K562 (cell line): ENCODE measurements around the gene SLC9C2. TPM values are rescaled to one million over a fixed set of nuclear protein-coding genes. Genes with fewer than 3 reads are reported as not detected.

ENCODE experiments used
- BDP1 ChIP-seq: IDR thresholded peaks from 3 replicates; pipeline ENCODE4 v1.6.1; 2011; ENCODE audit not compliant: insufficient read length, insufficient read depth
- BHLHE40 ChIP-seq: IDR thresholded peaks from 2 replicates; pipeline ENCODE4 v1.6.1; 2011; ENCODE audit warnings: low read length, improper control_type of control experiment
- C11orf30 ChIP-seq: fragments of 450-650 bp; IDR thresholded peaks from 2 replicates; pipeline ENCODE4 v1.6.1; 2016; ENCODE audit warnings: low read depth, mild to moderate bottlenecking
- CCAR2 ChIP-seq: fragments of 200-400 bp; formaldehyde crosslinking; IDR thresholded peaks from 2 replicates; pipeline ENCODE4 v1.6.1; 2017; ENCODE audit warnings: mild to moderate bottlenecking, low read depth, low read length
- CTCFL ChIP-seq: IDR thresholded peaks from 2 replicates; pipeline ENCODE4 v1.6.1; 2011; ENCODE audit warnings: borderline replicate concordance, low read depth, mild to moderate bottlenecking, moderate library complexity, low read length; ENCODE audit not compliant: insufficient read depth, poor library complexity, severe bottlenecking
- ETS1 ChIP-seq: conservative IDR thresholded peaks from 2 replicates; pipeline ENCODE4 v1.6.1; 2011; ENCODE audit warnings: low read depth, mild to moderate bottlenecking, low read length; ENCODE audit not compliant: control insufficient read depth
- FUS ChIP-seq: fragments of 200-400 bp; formaldehyde crosslinking; optimal IDR thresholded peaks from 2 replicates; pipeline ENCODE3; 2017; ENCODE audit warnings: low read depth, low read length
- GABPA ChIP-seq: fragments of 200-800 bp; sonication (Bioruptor generic); conservative IDR thresholded peaks from 2 replicates; pipeline ENCODE4 v1.6.1; 2016; ENCODE audit warnings: low read depth, missing genetic modification characterization, missing compliant biosample characterization
- HDAC1 ChIP-seq, 2 experiments: fragments of 450-650 bp; IDR thresholded peaks; 2 replicates each; pipeline ENCODE4 v1.6.1; 2016 to 2017; ENCODE audit warnings: inconsistent platforms in 1 of 2, mild to moderate bottlenecking in 1 of 2, moderate library complexity in 1 of 2
- NFE2L1 ChIP-seq: fragments of 450-650 bp; IDR thresholded peaks from 2 replicates; pipeline ENCODE4 v1.6.1; 2016; ENCODE audit warnings: missing genetic modification characterization, low read depth, mild to moderate bottlenecking, missing compliant biosample characterization, moderate library complexity, borderline replicate concordance
- PHF8 ChIP-seq: fragments of 200-600 bp; sonication (generic); IDR thresholded peaks from 2 replicates; pipeline ENCODE4 v1.6.1; 2012; ENCODE audit warnings: mixed run types, mild to moderate bottlenecking, inconsistent platforms, low read length, moderate library complexity, borderline replicate concordance
- POLR2G ChIP-seq: fragments of 200-400 bp; formaldehyde crosslinking; IDR thresholded peaks from 2 replicates; pipeline ENCODE4 v1.6.1; 2017; ENCODE audit warnings: low read depth, mild to moderate bottlenecking, antibody characterized with exemption, low read length, moderate library complexity
- RAD51 ChIP-seq: fragments of 450-650 bp; IDR thresholded peaks from 2 replicates; pipeline ENCODE4 v1.7.1; 2016; ENCODE audit warnings: low read depth, mild to moderate bottlenecking, borderline replicate concordance
- RUNX1 ChIP-seq: sonication (generic); IDR thresholded peaks from 2 replicates; pipeline ENCODE4 v1.6.1; 2016; ENCODE audit warnings: antibody characterized with exemption, low read depth
- SNAPC5 ChIP-seq: fragments of 250-450 bp; sonication (Bioruptor Pico); IDR thresholded peaks from 2 replicates; pipeline ENCODE4 v1.8.0; 2021; ENCODE audit warnings: moderate library complexity, mild to moderate bottlenecking, inconsistent platforms
- SRSF7 ChIP-seq: fragments of 200-400 bp; formaldehyde crosslinking; optimal IDR thresholded peaks from 2 replicates; pipeline ENCODE3; 2017; ENCODE audit warnings: mild to moderate bottlenecking, low read depth, low read length
- STAG1 ChIP-seq: sonication (generic); formaldehyde crosslinking; IDR thresholded peaks from 2 replicates; pipeline ENCODE4 v1.5.0; 2020; ENCODE audit warnings: missing genetic modification reagents, borderline replicate concordance
- TCF3 ChIP-seq: sonication (generic); formaldehyde crosslinking; IDR thresholded peaks from 2 replicates; pipeline ENCODE4 v1.4.0; 2020; ENCODE audit warnings: mild to moderate bottlenecking, missing genetic modification reagents
- TCF7 ChIP-seq: sonication (generic); IDR thresholded peaks from 2 replicates; pipeline ENCODE4 v1.6.1; 2016; ENCODE audit warnings: antibody characterized with exemption, borderline replicate concordance
- USF2 ChIP-seq: sonication (generic); formaldehyde crosslinking; IDR thresholded peaks from 2 replicates; pipeline ENCODE4 v1.5.0; 2020; ENCODE audit warnings: missing genetic modification reagents
- ZFP36 ChIP-seq: fragments of 150-350 bp; IDR thresholded peaks from 2 replicates; pipeline ENCODE4 v1.6.1; 2018; ENCODE audit warnings: low read length, low read depth; ENCODE audit not compliant: partially characterized antibody
- ZKSCAN1 ChIP-seq: fragments of 150-350 bp; IDR thresholded peaks from 2 replicates; pipeline ENCODE4 v1.6.1; 2016; ENCODE audit warnings: low read depth, low read length
- ZNF584 ChIP-seq: fragments of 200-800 bp; sonication (Bioruptor generic); IDR thresholded peaks from 2 replicates; pipeline ENCODE4 v1.6.1; 2016; ENCODE audit warnings: low read depth, mild to moderate bottlenecking, missing genetic modification characterization, missing compliant biosample characterization
- ZNF696 ChIP-seq: fragments of 250-450 bp; sonication (Bioruptor Pico); conservative IDR thresholded peaks from 2 replicates; pipeline ENCODE4 v1.4.0; 2020; ENCODE audit warnings: mild to moderate bottlenecking, moderate library complexity
- ZNF79 ChIP-seq: fragments of 250-450 bp; sonication (Bioruptor Pico); IDR thresholded peaks from 2 replicates; pipeline ENCODE4 v1.4.0; 2020; ENCODE audit warnings: low read depth, mild to moderate bottlenecking, moderate library complexity
- polyA plus RNA-seq, 8 experiments: library from polyadenylated mRNA; depleted of rRNA in 4 of 8; stranded (reverse) in 5 of 8; unstranded in 3 of 8; fragments of >200 nt; fragmentation: Nextera tagmentation in 2 of 8; fragmentation: Illumina TruSeq in 1 of 8; extraction: Ambion mirVana in 2 of 8; extraction: Trizol in 1 of 8; gene quantifications; 2 replicates each; pipeline versions ENCODE4 v1.2.1 to v1.2.3, GENCODE V29; 2011 to 2014; ENCODE audit warnings: inconsistent platforms in 1 of 8, missing spikeins in 1 of 8
- total RNA-seq, 7 experiments: library from RNA; depleted of rRNA in 6 of 7; stranded (reverse); fragments of >200 nt in 6 of 7; fragmentation: Illumina TruSeq in 2 of 7; extraction: Trizol in 2 of 7; gene quantifications; 2 replicates each; pipeline versions ENCODE4 v1.2.1 to v1.2.3, GENCODE V29; 2011 to 2021; ENCODE audit warnings: low replicate concordance in 1 of 7

SLC9C2 gene
- total and polyA plus RNA-seq, 9 of the 15 experiments (the other 6 are each of a cell fraction or from before 2014, with no cell fraction given): 0.11 to 0.22 (median 0.15) TPM; not detected in 5

GRCh38 chr1:173503391-173503790, 99.5 kb downstream of the SLC9C2 start (continued):
- TF ChIP-seq ETS1 (no peak), RUNX1 (no peak), TCF7 (no peak), GABPA (no peak), RAD51 (peak; percentile 62; the same call in 1 of the 2 replicates), POLR2G (no peak), STAG1 (CRISPR knock-in tag) (no peak), HDAC1 (IDR thresholded peaks at IDR 0.05) (no peak), CTCFL (no peak), SRSF7 (no peak), NFE2L1 (tag) (no peak), ZKSCAN1 (0 out of 2 replicates have a peak, but pooled peaks have one; percentile 58), BHLHE40 (peak; percentile 49; the same call in 1 of the 2 replicates), USF2 (CRISPR knock-in tag) (peak; percentile 67), SNAPC5 (no peak), ZNF696 (CRISPR knock-in tag) (no peak), ZFP36 (peak; percentile 47), ZNF79 (CRISPR knock-in tag) (no peak), C11orf30 (no peak), TCF3 (no peak), CCAR2 (no peak), BDP1 (no peak), FUS (no peak), ZNF584 (no peak), PHF8 (no peak)
